NOMO-1 treated with DMSO at 0.1 percent for 48 hours (cell line): Measurements from ENCODE around the gene CENPP.
A peak's percentile ranks its signal among the peaks of the same experiment; 100 is the strongest.
"Not testable (repeated sequence)": the region's sequence is repeated elsewhere in the genome, so short reads cannot be mapped to it uniquely, and the experiment has no call there.

Source experiments
- DNase-seq: peaks from one replicate; lab custom pipeline; 2025; ENCODE audit not compliant: unreplicated experiment; lab: John Stamatoyannopoulos, UW

CENPP gene

DNA sequence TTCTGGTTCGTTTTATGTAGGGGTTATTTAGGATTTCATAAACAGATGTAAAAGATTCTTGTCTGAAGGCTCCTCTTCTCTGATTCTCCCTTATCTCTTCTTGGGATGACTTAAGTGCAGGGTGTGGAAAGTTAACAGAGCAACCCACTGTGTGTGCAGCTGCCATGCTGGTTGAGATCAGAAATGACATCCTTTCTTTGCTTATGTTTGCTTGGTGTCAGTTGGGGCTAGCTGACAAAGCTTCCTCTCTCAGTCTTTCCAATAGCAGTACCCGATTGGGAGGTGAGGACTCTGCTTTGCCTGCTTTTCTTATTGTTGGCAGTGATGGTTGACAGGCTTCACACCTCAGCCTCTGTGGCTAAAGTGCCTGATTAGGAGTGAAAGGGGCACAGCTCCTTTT lies 52.1 kb downstream of the CENPP start:
- DNase-seq, result no peak

GRCh38 chr9:92378865-92379560 lies 53.3 kb downstream of the CENPP start:
- DNase-seq, result no peak

- DNase-seq, result no peak
Measured at GRCh38 chr9:92380603-92381002, 54.9 kb downstream of the CENPP start.

- DNase-seq, result no peak
Measured at GRCh38 chr9:92381775-92382174, 56.0 kb downstream of the CENPP start.

DNA sequence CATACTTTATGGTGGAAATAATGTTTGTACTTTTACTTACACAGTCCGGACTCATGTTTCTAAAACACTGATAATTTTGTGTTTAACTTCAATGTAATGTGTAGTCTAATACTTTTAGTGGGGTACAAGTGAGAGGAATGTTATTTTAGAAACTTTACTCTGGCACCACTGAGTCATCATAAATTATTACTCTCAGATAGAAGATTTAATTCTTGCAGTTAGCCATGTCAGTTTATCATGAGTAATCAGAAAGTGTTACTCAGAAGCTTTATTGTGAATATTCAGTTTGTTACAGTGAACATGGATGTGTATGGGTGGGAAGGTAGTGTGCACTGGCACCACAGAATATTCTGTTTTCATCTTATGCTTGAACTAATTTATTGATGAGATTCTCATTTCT lies 58.6 kb downstream of the CENPP start:
- DNase-seq, result no peak

GRCh38 chr9:92385001-92385400 lies 59.2 kb downstream of the CENPP start:
- DNase-seq, result no peak

DNA sequence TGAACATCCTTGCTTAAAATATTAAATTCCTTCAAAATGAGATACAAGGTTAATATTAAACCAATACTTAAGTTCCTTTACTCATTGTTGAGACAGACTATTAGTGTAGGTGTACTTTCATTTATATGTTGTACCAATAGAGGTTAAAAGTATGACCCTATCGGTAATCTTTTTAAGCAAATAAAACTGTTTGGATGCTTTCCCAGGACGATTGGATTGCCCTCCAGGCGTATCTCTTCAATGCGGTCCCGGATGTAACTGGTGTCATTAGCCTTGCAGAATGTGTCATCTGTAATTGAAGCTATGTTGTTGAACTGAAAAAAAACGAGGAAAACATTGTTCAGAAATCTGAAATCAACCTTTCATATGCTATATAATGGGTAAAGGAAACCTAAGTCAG lies 59.7 kb downstream of the CENPP start:
- DNase-seq, result no peak

DNA sequence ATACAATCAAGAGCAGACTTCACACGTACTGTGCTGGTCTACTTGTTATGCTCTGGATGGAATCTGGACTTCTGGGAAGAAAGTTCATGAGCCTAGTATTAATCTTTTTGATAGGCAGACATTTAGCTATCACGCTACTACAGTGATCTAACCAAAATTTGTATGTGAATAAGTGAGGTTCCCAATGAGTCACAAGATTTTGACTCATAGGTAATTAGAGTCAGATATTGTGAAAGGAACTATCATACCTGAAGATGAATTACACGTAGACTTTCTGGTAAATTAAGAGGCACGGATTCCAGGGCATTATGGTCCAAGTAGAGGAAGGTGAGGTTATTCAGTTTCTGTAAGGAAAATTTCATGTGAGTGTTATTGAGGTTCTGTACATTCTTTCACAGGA lies 60.2 kb downstream of the CENPP start:
- DNase-seq, result no peak

- no peak for DNase-seq
Measured at GRCh38 chr9:92392690-92393089, 66.9 kb downstream of the CENPP start.

DNA sequence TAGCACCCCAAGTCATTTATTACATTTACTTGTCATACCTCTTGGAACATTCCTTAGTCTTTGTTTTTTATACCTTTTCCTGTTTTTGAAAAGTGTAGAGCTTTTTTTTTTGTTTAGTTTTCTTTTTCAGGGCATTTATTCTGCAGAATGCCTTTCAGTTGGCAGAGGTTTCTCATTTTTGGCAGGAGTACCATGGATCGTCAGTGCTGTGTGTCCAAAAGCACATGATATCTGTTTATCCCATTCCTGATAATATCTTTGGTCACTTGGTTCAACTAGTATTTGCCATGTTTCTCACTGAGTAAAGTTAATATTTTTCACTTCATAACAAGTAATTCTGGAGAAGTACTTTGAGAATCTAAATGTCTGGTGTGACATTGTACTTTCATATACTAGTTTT lies 67.9 kb downstream of the CENPP start:
- DNase-seq, result no peak

GRCh38 chr9:92395617-92396016 lies 69.9 kb downstream of the CENPP start:
- DNase-seq, result no peak

- DNase-seq, result no peak
Measured at GRCh38 chr9:92397853-92398252, 72.1 kb downstream of the CENPP start.

DNA sequence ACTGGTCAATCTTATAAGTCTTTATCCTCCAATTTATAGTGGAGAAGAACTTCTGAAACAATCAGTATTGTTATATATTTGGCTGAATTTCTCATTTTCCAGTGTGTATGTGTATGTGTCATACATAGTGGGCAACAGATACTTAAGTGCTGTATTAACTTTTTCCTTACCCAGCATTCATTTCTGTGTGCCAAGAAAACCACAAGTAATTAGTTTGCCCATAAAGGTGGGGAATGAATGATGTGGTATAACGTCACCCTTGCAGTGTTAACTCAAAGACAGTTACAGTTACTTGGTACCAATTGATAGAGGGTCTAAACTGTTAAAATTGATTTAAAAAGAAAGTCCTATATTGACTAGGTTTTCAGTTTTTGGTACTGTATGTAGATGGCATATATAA lies 76.6 kb downstream of the CENPP start:
- DNase-seq, result no peak

DNA sequence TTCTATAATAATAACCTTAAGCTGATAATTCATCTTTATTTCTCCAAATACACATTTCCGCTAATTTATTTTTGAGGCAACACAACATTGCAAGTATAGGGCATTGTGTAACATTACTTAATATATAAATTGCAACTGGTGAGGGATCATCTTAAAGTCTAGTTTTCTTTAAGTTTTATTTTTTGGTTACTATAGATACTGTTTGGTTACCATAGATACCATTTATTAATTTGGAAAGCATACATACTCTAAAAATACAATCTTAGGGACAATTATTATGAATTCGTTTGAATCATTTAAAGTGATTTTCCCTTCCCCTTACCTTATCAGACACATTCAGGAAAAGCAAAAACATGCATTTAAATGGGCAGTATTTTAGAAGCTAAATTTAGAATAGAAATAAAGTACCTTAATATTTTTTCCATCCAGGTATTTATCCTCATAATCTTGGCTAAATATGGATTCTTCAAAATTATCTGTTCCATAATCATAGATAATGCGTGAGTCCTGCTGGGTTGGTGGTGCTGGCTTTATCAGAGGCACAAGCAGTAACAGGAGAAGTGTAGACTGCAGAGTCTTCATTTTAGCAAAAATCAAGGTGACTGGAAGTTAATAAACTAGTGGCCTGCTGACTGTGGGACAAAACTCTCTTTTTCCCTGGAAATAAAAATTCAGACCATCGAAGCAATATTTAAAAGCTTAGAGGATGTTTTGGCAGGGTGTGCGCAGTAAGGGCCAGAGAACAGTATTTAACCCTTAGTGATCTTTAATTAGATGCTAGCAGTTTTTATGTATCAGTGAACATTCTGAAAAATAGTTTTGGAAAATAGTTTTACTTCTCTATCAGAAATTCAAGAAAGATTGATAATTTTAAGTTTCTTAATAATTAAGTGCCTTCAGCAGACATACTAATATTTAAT lies 77.3 kb downstream of the CENPP start:
- DNase-seq, result no peak

- DNase-seq, result no peak
Measured at GRCh38 chr9:92404042-92404836, 78.5 kb downstream of the CENPP start, which contains the start of gene OGN. Gene OGN (minus strand): TSS chr9:92404578. CDS start chr9:92403407, 1,171 bp downstream.

DNA sequence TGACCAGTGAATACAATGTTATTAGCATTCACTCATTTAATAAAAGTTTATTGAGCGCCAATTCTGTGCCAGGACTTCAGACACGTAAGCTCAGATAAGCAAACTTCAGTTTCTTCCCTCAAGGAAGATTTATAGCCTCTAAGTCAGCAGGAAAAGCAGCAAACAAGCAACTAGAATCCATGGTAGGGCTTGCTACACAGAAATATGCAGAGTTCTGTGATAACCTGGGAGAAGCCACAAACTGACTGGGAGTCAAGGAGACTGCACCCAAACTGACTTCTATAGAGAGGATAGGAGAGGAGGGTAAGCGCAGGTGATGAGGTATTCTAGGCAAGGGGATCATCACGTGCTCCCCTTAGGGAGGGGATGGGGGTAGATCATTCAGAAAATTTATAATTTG lies 80.1 kb downstream of the CENPP start:
- DNase-seq, result no peak

- peak; percentile 86 for DNase-seq
Measured at GRCh38 chr9:92406477-92406876, 80.7 kb downstream of the CENPP start.

DNA sequence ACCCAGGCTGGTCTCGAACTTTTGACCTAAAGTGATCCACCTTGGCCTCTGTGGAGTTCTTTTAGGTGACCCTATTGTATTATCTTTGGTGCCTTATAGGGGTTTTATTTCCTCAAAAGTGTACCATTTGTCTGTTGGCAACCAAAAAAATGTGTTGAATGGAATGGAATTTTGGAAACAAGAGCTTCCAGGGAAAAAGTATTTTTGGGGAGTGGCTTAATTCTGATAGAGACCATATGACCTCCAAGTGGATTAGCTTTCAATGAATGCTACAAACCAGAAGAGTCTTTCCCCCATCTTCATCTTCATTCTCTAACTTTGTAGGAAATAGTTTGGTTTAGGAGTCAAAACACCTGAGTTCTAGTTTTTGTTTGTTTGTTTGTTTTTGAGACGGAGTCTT lies 82.1 kb downstream of the CENPP start:
- no peak for DNase-seq

DNA sequence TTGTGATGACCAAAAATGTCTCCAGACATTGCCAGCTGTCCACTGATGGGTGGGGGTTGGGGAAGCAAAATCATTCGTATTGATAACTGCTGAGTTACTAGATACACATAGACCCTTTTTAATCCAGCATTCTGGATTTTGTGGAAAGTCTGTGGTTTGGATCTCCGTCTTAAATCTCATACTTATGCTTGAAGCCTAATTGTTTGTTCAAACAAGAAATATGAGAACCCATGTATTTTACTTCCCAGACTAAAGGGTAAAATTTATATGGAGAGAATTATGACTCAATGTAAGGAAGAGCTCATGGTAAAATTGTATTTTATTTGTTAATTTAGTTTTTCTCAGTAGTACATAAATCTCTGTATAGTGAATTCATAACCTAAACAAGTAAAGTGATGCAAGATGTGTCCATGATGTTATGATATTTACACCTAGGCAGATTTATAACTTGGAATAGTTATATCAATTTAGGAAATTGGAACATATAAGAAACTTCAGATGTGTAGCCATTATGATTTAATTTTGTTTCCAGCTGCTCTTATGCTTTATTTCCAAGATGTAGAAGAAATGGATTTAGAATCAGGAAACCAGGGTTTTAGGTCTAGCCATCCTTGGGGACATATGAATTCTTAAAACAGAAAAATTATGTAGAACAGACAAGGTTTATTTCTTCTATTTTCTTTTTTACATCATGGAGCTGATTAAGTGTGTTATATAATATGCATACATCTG lies 83.2 kb downstream of the CENPP start:
- DNase-seq, result no peak

DNA sequence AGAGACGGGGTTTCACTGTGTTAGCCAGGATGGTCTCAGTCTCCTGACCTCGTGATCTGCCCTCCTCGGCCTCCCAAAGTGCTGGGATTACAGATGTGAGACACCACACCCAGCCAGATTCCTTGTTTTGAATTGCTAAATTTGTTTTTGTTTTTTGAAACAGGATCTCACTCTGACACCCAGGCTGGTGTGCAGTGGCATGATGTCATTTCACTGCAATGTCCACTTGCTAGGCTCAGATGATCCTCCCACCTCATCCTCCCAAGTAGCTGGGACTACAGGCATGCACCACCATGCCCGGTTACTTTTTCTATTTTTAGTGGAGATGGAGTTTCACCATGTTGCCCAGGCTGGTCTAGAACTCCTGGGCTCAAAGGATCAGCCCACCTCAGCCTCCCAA lies 85.4 kb downstream of the CENPP start:
- DNase-seq, result not testable (repeated sequence)

DNA sequence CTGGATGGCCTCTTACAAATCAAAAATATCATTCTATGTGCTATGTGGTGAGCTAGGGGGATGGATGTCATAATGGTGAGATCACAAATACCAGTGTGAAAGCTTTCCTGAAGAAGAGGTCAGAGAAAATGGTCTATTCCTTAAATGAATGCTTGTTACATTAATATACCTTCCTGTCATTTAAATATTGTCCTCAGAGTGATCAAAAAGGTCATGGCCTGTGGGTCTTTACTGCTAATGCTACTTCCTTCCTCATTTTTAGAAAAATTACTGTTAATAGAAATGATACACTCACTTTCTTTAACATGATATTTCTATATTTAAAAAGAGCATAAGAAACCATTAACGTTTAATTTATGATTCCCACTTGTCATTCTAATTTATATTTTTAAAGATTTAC lies 88.8 kb downstream of the CENPP start:
- DNase-seq, result no peak
